GM06990 (cell line): ENCODE measurements around the gene TPPP.
"Not testable (repeated sequence)": the region's sequence is repeated elsewhere in the genome, so short reads cannot be mapped to it uniquely, and the experiment has no call there.

Source experiments
- DNase-seq: peaks from one replicate; pipeline ENCODE4 v3.0.0-alpha.2; 2011; ENCODE audit not compliant: insufficient read length; ENCODE audit errors: extremely low read depth
- H3K27me3 ChIP-seq: replicated peaks from 2 replicates; pipeline ENCODE4 v1.6.0; 2011; ENCODE audit warnings: low read length; ENCODE audit not compliant: control insufficient read depth, insufficient read depth
- H3K36me3 ChIP-seq: 2 replicates; pipeline ENCODE4 v1.5.1; 2011; ENCODE audit warnings: low read length; ENCODE audit not compliant: control insufficient read depth, insufficient read depth
- H3K4me3 ChIP-seq: replicated peaks from 2 replicates; pipeline ENCODE4 v1.5.1; 2011; ENCODE audit warnings: low read depth, mild to moderate bottlenecking, control low read depth, low read length
- TF ChIP-seq, protein P1 (sequence below): IDR thresholded peaks from 2 replicates; pipeline ENCODE4 v1.5.1; 2011; ENCODE audit warnings: low read length, control low read depth, mild to moderate bottlenecking, inconsistent platforms; ENCODE audit not compliant: insufficient read depth, poor library complexity, severe bottlenecking

TPPP gene

GRCh38 chr5:688348-689010, 4.7 kb downstream of the TPPP start:
- not testable (repeated sequence) for H3K4me3 ChIP-seq, H3K36me3 ChIP-seq, H3K27me3 ChIP-seq, DNase-seq

DNA sequence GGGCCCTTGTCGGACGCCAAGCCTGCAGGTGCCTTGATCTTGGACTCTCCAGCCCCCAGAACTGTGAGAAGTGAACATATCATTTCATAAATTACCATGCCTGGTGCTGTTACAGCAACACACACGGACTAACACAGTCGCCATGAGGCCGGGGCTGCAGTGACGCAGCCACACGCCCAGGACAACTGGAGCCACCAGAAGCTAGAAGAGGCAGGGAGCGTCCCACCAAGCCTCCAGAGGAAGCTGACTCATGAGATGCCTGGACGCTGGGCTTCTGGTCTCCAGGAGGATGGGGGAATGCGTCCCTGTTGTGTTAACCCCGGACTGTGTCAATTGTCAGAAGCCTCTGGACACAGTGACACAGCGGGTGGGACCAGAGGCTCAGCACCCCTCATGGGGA, 6.2 kb downstream of the TPPP start:
- not testable (repeated sequence) for H3K27me3 ChIP-seq, H3K4me3 ChIP-seq, DNase-seq, H3K36me3 ChIP-seq

- not testable (repeated sequence) for H3K36me3 ChIP-seq, H3K4me3 ChIP-seq, H3K27me3 ChIP-seq, DNase-seq
Observed at GRCh38 chr5:686172-686523, 7.0 kb downstream of the TPPP start.

DNA sequence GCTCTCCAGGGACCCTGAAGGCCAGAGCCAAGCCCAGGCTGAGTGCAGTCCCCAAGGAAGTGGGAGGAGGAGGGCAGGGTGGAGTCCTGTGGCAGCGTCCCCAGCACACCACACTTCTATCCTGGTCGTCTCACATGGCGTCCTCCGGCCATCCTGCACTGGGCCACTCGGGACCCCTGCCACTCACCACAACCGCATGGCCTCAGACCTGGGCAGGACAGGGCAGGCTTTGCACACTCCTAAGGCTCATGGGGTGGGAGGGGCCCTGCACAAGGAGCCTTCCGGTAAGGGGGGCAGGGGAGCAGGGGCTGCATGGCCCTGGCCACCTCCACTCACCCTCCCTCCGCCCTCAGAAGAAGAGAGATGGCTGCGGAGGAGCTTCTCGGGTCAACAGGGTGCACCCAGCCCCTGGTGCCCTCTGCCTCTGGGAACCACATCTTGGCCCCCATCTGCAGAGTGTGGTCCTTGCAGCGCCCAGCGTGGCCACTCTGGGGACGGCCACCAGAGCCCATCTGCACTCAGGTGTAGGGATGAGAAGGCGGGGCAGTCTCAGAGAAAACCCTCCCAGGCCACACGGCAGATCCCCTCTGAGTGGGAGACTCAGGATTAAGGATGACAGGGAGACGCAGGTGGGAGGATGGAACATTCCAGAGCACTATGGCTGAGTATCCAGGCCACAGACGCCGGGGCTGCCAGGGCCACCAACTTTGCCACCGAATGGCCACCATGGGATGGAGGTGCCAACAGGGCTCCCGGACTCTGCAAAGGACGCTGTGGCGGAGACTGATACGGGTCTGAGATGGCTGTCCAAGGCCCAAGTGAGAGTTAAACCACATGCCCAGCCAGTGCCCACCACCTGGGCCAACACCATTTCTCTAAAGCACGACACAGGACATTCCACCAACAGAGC, 7.6 kb downstream of the TPPP start:
- Histone ChIP-seq H3K27me3 (no peaks in the 10 kb centered on the region), H3K36me3 (no peaks in the 10 kb centered on the region), H3K4me3 (no peak overlapping the region)
- no peak for DNase-seq
- TF ChIP-seq, protein P1, sequence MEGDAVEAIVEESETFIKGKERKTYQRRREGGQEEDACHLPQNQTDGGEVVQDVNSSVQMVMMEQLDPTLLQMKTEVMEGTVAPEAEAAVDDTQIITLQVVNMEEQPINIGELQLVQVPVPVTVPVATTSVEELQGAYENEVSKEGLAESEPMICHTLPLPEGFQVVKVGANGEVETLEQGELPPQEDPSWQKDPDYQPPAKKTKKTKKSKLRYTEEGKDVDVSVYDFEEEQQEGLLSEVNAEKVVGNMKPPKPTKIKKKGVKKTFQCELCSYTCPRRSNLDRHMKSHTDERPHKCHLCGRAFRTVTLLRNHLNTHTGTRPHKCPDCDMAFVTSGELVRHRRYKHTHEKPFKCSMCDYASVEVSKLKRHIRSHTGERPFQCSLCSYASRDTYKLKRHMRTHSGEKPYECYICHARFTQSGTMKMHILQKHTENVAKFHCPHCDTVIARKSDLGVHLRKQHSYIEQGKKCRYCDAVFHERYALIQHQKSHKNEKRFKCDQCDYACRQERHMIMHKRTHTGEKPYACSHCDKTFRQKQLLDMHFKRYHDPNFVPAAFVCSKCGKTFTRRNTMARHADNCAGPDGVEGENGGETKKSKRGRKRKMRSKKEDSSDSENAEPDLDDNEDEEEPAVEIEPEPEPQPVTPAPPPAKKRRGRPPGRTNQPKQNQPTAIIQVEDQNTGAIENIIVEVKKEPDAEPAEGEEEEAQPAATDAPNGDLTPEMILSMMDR, result no peak

DNA sequence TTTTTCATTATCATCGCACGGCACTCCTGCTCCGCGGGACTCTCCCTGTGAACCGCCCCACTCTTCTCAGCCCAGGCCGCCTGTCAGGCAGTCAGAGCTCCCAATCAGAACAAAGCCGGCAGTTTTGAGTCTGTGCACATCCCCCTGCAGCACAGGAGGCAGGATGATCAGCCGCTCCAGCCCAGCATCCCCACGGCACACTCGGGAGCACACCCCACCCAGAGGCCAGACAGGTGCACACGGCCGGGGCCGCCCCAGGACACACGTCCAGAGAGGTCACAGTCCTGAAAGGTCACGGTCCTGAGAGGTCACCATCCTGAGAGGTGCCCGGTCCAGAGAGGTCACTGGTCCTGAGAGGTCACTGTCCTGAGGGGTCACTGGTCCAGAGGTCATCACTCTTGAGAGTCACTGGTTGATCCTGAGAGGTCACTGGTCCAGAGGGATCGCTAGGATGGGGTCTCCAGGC, 8.4 kb downstream of the TPPP start:
- Histone ChIP-seq H3K27me3 (no peaks in the 10 kb centered on the region), H3K4me3 (no peak overlapping the region), H3K36me3 (no peaks in the 10 kb centered on the region)
- TF ChIP-seq, protein P1, result no peak
- DNase-seq, result no peak

DNA sequence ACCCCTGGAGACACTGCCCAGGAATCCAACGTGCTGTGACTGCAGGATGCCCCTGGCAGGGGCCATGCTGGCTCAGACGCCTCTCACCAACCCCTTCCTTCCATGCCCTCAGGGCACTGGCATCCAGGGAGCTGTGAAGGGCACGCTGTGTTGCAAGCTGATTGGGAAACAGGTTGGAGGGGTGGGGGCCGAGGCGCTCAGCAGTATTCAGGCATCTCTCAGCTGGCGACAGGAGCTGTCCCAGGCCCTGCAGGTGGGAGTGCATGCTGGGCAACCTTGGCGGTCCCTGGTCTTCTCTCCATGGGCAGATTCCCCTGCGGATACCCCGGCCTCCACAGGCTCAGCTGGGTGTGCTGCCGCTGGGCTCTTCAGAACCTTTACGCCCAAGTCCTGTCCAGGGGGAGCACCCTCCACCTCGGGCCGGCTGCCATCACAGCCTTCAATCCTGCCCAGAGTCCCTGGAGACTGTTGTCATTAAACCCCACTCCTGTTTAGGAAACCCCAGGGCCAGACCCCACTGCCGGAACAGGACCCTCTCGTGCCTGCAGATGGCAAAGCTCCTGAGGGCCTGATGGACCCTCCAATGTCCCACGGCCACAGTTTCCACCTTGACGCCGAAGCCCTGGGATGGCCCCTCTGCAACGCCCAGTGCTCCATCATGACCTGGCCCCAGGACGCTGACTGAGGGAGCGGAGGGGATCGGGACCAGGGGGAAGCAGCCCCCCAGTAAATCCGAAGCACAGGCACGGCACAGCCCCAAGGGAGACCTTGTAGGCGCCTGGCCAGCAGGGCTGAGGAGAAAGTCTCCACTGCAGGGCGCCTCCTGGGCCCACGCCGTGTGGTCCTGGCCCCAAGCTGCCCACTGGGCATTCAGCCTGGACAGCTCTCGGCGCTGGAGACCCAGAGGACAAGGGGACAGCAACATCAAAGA, 9.3 kb downstream of the TPPP start:
- TF ChIP-seq, protein P1, result no peak
- Histone ChIP-seq H3K4me3 (no peak overlapping the region), H3K27me3 (no peaks in the 10 kb centered on the region), H3K36me3 (no peaks in the 10 kb centered on the region)
- DNase-seq, result no peak

DNA sequence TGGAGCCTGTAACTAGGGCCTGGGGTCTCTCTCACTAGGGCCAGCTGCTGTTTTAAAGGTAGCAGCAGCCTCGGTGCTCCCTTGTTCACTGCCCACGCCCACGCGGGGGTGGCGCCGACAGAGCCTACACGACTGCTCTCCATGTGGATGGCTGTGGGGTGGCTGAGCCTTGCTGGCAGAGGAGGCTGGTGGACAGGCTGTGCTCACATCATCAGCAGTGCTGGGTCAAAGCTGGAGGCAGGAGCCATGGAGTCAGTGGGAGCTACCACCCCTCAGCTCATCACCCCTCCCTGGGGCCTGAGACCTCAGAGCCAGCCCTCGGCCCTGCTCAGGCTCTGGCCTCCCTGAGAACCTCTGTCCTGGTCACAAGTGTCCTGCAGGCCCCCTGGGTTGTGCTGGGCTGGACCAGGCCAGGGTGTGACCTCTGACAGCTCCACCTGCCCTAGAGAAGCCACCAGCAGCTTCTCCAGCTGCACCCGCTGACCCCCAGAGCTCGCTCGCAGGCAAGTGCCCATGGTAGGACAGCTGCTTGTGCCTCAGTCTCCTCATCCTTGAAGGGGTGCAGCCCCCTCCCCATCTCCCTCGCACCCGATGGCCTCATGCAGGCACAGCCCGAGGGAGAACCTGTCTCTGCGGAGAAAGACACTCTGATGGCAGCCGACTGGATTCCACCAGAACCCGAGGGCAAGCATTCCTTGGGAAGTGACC, 10.3 kb downstream of the TPPP start:
- not testable (repeated sequence) for H3K4me3 ChIP-seq, DNase-seq, H3K36me3 ChIP-seq, H3K27me3 ChIP-seq

DNA sequence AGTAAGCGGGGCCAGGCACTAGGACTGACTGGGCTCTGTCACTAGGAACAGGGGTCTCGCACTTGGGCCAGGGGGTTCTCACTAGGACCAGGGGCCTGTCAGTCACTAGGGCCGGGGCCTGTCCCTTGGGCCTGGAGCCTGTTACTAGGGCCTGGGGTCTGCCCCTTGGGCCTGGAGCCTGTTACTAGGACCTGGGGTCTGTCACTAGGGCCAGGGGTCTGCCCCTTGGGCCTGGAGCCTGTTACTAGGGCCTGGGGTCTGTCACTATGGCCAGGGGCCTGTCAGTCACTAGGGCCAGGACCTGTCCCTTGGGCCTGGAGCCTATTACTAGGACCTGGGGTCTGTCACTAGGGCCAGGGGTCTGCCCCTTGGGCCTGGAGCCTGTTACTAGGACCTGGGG, 10.9 kb downstream of the TPPP start:
- not testable (repeated sequence) for H3K27me3 ChIP-seq, H3K36me3 ChIP-seq, H3K4me3 ChIP-seq, DNase-seq

GRCh38 chr5:681317-682191, 11.6 kb downstream of the TPPP start:
- not testable (repeated sequence) for DNase-seq, H3K27me3 ChIP-seq, H3K36me3 ChIP-seq, H3K4me3 ChIP-seq
